GM12801 (cell line): ENCODE measurements around the gene GBGT1.

ENCODE experiments used
- CTCF ChIP-seq: IDR thresholded peaks from one replicate; pipeline ENCODE4 v1.5.1; 2011; ENCODE audit warnings: control low read depth; ENCODE audit not compliant: insufficient read length; ENCODE audit errors: extremely low read depth

Gene GBGT1

GRCh38 chr9:133107961-133108793 lies 55.5 kb downstream of the GBGT1 start:
- no peak for TF ChIP-seq CTCF

DNA sequence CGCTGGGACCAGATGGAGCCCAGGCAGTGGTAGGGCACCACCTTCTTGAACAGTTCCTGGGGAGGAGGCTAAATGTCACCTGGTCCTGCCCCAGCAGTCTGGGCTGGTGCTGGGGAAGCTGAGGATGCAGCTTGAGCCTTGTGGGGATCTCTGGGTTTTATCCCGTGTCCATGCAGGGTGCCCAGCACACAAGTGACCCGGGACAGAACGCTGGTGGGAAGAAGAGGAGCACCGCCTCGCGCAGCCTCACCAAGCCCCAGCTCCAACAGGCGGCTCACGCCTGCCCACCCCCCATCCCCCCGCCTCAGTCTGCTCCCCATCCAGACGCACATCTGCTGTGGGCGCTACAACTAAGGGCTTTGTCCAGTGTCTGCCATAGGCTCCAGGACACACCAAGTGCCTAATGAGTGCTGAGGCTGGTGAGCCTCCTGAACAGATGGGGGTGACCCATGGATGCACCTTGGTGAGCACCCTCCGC lies 56.4 kb downstream of the GBGT1 start:
- no peak for TF ChIP-seq CTCF

DNA sequence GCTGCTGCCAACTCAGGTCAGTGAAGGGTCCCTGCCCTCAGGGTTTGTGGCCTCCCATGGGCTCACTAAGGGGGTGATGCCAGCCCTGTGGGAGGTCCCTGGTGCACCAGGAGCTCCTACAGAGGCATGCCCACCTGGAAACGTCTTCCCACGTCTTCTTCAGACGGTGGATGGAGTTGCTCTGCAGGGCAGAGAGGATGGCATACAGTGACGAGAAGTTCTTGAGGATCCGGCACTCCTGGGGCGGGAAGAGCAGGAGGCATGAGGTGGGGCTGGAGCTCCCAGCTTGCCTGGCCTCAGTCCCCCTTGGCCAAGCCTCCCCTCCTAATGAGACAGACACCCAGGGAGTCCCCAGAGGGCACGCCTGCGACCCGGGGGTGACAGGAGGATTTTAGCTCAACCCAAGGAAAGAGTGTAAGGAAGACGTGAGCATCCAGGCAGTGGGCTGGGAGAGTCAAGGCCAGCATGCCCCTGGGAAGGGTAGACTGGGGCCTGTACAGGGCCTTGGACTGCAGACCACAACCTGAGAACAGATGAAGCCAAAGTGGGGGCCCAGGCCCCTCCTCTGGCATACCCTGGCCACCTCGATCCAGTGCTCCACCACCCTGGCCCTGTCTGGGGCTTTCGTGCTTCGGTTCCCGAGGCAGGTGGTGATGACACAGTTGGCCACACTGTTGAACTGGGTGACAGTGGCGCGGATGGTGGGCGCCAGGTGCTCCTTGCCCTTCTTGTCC lies 57.0 kb downstream of the GBGT1 start:
- TF ChIP-seq CTCF, result no peak

- no peak for TF ChIP-seq CTCF
These were observed 58.3 kb downstream of the GBGT1 start for GRCh38 chr9:133105461-133105770.

- no peak for TF ChIP-seq CTCF
These were observed 58.8 kb downstream of the GBGT1 start for GRCh38 chr9:133104718-133105460.

DNA sequence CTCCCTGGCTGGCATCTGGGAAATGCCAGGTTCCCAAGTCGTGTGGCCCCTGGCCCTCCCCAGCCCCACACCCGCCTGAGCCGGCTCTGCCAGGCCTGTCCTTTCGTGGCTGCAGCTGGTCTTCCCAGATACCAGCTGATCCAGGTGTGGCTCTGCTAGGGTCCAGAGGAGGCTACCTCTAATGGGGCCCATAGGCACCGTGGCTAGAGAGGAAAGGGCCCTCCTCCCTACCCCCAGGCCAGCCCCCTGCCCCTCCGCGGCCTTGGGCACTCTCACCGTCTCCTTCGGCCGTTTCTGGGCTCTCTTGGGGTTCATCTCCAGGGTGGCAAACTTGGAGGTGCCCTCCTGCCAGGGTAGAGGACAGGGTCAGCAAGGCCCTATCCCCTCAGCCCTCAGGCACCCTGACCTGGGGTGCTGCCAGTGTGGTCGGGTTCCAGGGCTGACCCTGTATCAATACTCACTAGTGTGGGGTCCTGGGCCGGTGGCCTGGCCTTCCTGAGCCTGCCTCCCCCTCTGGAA lies 59.7 kb downstream of the GBGT1 start:
- TF ChIP-seq CTCF, result no peak
